Activated B cell treated with CpG ODN at 0.5 μM for 24 hours (primary cell): Measurements from ENCODE around the gene ATP8B4. TPM values are rescaled to one million over a fixed set of nuclear protein-coding genes. Genes with fewer than 3 reads are reported as not detected.

ENCODE experiments used
- ATAC-seq: fragments of 200-7000 bp; cut with Tn5 transposase; one replicate; pipeline ENCODE4 v1.10.0; 2021; ENCODE audit warnings: low read depth, mild to moderate bottlenecking, moderate library complexity
- CTCF ChIA-PET: fragments of 350-600 bp; sonication (Branson Sonifier 250); formaldehyde crosslinking; loops from one replicate; lab custom pipeline; 2021; ENCODE audit warnings: antibody characterized with exemption; lab: Charles Lee
- POLR2A ChIA-PET: fragments of 350-600 bp; sonication (Branson Sonifier 250); formaldehyde crosslinking; loops from one replicate; lab custom pipeline; 2021; ENCODE audit warnings: antibody characterized with exemption; lab: Charles Lee
- DNase-seq: peaks from one replicate; pipeline ENCODE4 v3.0.0; 2022
- H3K27ac Mint-ChIP-seq: one replicate; pipeline ENCODE4 v1.8.0; 2020; ENCODE audit warnings: mixed read lengths
- H3K27me3 Mint-ChIP-seq: one replicate; pipeline ENCODE4 v1.8.0; 2021; ENCODE audit warnings: mixed read lengths
- H3K36me3 Mint-ChIP-seq: one replicate; pipeline ENCODE4 v1.8.0; 2021; ENCODE audit warnings: low read depth, mixed read lengths
- H3K4me1 Mint-ChIP-seq: one replicate; pipeline ENCODE4 v1.8.0; 2021; ENCODE audit warnings: mixed read lengths
- H3K4me3 Mint-ChIP-seq: one replicate; pipeline ENCODE4 v1.8.0; 2020; ENCODE audit warnings: mild to moderate bottlenecking, mixed read lengths
- H3K9me3 Mint-ChIP-seq: one replicate; pipeline ENCODE4 v1.8.0; 2020; ENCODE audit warnings: mixed read lengths
- CTCF ChIP-seq: fragments of 200-600 bp; IDR thresholded peaks from one replicate; pipeline ENCODE4 v1.8.0; 2022; ENCODE audit warnings: antibody characterized with exemption, mild to moderate bottlenecking
- intact Hi-C: fragments of 100-400 bp; cut with micrococcal nuclease; formaldehyde crosslinking; loops from one replicate; pipeline ENCODE4 v1.15.1; 2024
- total RNA-seq: library from RNA; stranded (reverse); gene quantifications from 2 replicates; pipeline ENCODE4 v1.2.3, GENCODE V29; 2022

ATP8B4 gene
- total RNA-seq, 1 donor from 2014 or later = 0.86 TPM

GRCh38 chr15:49844390-49844789 is 274.6 kb downstream of the ATP8B4 start:
- ATAC-seq (no peak), DNase-seq (no peak)
- no peaks in the 10 kb centered on the region for H3K36me3 Mint-ChIP-seq
- H3K27me3 Mint-ChIP-seq = no peaks in the 10 kb centered on the region
- ChIA-PET POLR2A (no interaction called here), CTCF (no interaction called here)
- intact Hi-C loops = no loop called here
- H3K4me1 Mint-ChIP-seq = no peaks in the 10 kb centered on the region
- no peak for TF ChIP-seq CTCF
- peaks cover 5% of the 10 kb centered on the region for H3K9me3 Mint-ChIP-seq
- no peak overlapping the region for H3K4me3 Mint-ChIP-seq
- no peak overlapping the region for H3K27ac Mint-ChIP-seq

GRCh38 chr15:49843725-49844124 is 275.3 kb downstream of the ATP8B4 start:
- POLR2A ChIA-PET = no interaction called here
- H3K27ac Mint-ChIP-seq = no peak overlapping the region
- no peaks in the 10 kb centered on the region for H3K4me1 Mint-ChIP-seq
- ATAC-seq (no peak), DNase-seq (no peak)
- H3K36me3 Mint-ChIP-seq = no peaks in the 10 kb centered on the region
- TF ChIP-seq CTCF = no peak
- no peaks in the 10 kb centered on the region for H3K27me3 Mint-ChIP-seq
- H3K4me3 Mint-ChIP-seq = no peak overlapping the region
- intact Hi-C loops = no loop called here
- peaks cover 11% of the 10 kb centered on the region for H3K9me3 Mint-ChIP-seq
- CTCF ChIA-PET = no interaction called here

- Mint-ChIP-seq H3K4me1 (no peaks in the 10 kb centered on the region), H3K36me3 (no peaks in the 10 kb centered on the region), H3K27me3 (no peaks in the 10 kb centered on the region), H3K4me3 (no peak overlapping the region), H3K9me3 (peaks cover 15% of the 10 kb centered on the region), H3K27ac (no peak overlapping the region)
- TF ChIP-seq CTCF = no peak
- ChIA-PET POLR2A (no interaction called here), CTCF (no interaction called here)
- no peak for ATAC-seq
- intact Hi-C loops = no loop called here
- DNase-seq = no peak
Observed at GRCh38 chr15:49842031-49842730, 276.9 kb downstream of the ATP8B4 start.

- Mint-ChIP-seq H3K27ac (no peak overlapping the region), H3K4me3 (no peak overlapping the region), H3K9me3 (no peaks in the 10 kb centered on the region), H3K36me3 (no peaks in the 10 kb centered on the region), H3K27me3 (no peaks in the 10 kb centered on the region), H3K4me1 (no peaks in the 10 kb centered on the region)
- no peak for ATAC-seq
- no peak for TF ChIP-seq CTCF
- ChIA-PET CTCF (no interaction called here), POLR2A (no interaction called here)
- DNase-seq = no peak
- intact Hi-C loops = no loop called here
Observed at GRCh38 chr15:49832511-49832910, 286.5 kb downstream of the ATP8B4 start.

- ChIA-PET CTCF (no interaction called here), POLR2A (no interaction called here)
- H3K36me3 Mint-ChIP-seq = no peaks in the 10 kb centered on the region
- no peak for TF ChIP-seq CTCF
- no peaks in the 10 kb centered on the region for H3K4me1 Mint-ChIP-seq
- H3K4me3 Mint-ChIP-seq = no peak overlapping the region
- no peaks in the 10 kb centered on the region for H3K27me3 Mint-ChIP-seq
- H3K9me3 Mint-ChIP-seq = no peaks in the 10 kb centered on the region
- no peak for ATAC-seq
- intact Hi-C loops = no loop called here
- DNase-seq = no peak
- H3K27ac Mint-ChIP-seq = no peak overlapping the region
Observed at GRCh38 chr15:49831206-49831965, 287.6 kb downstream of the ATP8B4 start.
